K562 (cell line): ENCODE measurements around the gene PTGES3L. TPM values are rescaled to one million over a fixed set of nuclear protein-coding genes. Genes with fewer than 3 reads are reported as not detected.

Source experiments
- ARNT ChIP-seq, 2 experiments: fragments of 450-650 bp; IDR thresholded peaks; 2 replicates each; pipeline ENCODE4 v1.6.1; 2016; ENCODE audit warnings: mild to moderate bottlenecking in 1 of 2
- CTCF ChIP-seq, 3 experiments: IDR thresholded peaks in 2 of 3; conservative IDR thresholded peaks in 1 of 3; 2 replicates each; pipeline ENCODE4 v1.5.1; 2011 to 2012; ENCODE audit warnings: low read length in 3 of 3, mild to moderate bottlenecking in 3 of 3, control low read depth in 2 of 3, improper control_type of control experiment in 1 of 3, inconsistent platforms in 1 of 3, low read depth in 1 of 3, mixed read lengths in 1 of 3, moderate library complexity in 1 of 3; ENCODE audit not compliant: insufficient read depth in 2 of 3
- ESRRA ChIP-seq: fragments of 450-650 bp; IDR thresholded peaks from 2 replicates; pipeline ENCODE4 v1.6.1; 2014; ENCODE audit warnings: low read depth, mild to moderate bottlenecking, moderate library complexity, borderline replicate concordance
- HNRNPL ChIP-seq: fragments of 200-400 bp; formaldehyde crosslinking; IDR thresholded peaks from 2 replicates; pipeline ENCODE4 v1.6.1; 2017; ENCODE audit warnings: low read depth, mild to moderate bottlenecking, low read length
- KHSRP ChIP-seq: fragments of 450-650 bp; IDR thresholded peaks from 2 replicates; pipeline ENCODE4 v1.6.1; 2017
- NONO ChIP-seq, 2 experiments: fragments of 200-400 bp in 1 of 2; fragments of 450-650 bp in 1 of 2; formaldehyde crosslinking in 1 of 2; IDR thresholded peaks; 2 replicates each; pipeline ENCODE4 v1.6.1; 2017; ENCODE audit warnings: low read depth in 2 of 2, mild to moderate bottlenecking in 2 of 2, moderate library complexity in 2 of 2, low read length in 1 of 2
- POLR2A ChIP-seq: fragments of 450-650 bp; conservative IDR thresholded peaks from 2 replicates; pipeline ENCODE4 v1.6.1; 2016
- POLR2AphosphoS2 ChIP-seq: IDR thresholded peaks from 2 replicates; pipeline ENCODE4 v1.6.1; 2012; ENCODE audit warnings: low read length, improper control_type of control experiment
- RBM25 ChIP-seq: fragments of 200-400 bp; formaldehyde crosslinking; IDR thresholded peaks from 2 replicates; pipeline ENCODE4 v1.6.1; 2018; ENCODE audit warnings: low read length, low read depth, moderate library complexity; ENCODE audit not compliant: severe bottlenecking
- RCOR1 ChIP-seq, 2 experiments: IDR thresholded peaks; 2 replicates each; pipeline ENCODE4 v1.6.1; 2012; ENCODE audit warnings: low read depth in 2 of 2, low read length in 2 of 2, borderline replicate concordance in 1 of 2, improper control_type of control experiment in 1 of 2
- SMAD2 ChIP-seq: fragments of 150-350 bp; IDR thresholded peaks from 2 replicates; pipeline ENCODE4 v1.6.1; 2014; ENCODE audit warnings: low read depth, mild to moderate bottlenecking, low read length
- STAG1 ChIP-seq: sonication (generic); formaldehyde crosslinking; IDR thresholded peaks from 2 replicates; pipeline ENCODE4 v1.5.0; 2020; ENCODE audit warnings: missing genetic modification reagents, borderline replicate concordance
- TRIM25 ChIP-seq: fragments of 450-650 bp; IDR thresholded peaks from 2 replicates; pipeline ENCODE4 v1.7.0; 2016; ENCODE audit warnings: borderline replicate concordance
- XRCC4 ChIP-seq: IDR thresholded peaks from one replicate; pipeline ENCODE4 v1.6.1; 2011; ENCODE audit not compliant: insufficient read depth, insufficient read length; ENCODE audit errors: extremely low read depth
- ZNF445 ChIP-seq: fragments of 250-450 bp; sonication (Bioruptor Pico); IDR thresholded peaks from 2 replicates; pipeline ENCODE4 v1.4.0; 2020; ENCODE audit warnings: low read depth, mild to moderate bottlenecking, moderate library complexity
- ZNF639 ChIP-seq, 2 experiments: fragments of 200-800 bp in 1 of 2; sonication (Bioruptor generic) in 1 of 2; sonication (generic) in 1 of 2; formaldehyde crosslinking in 1 of 2; IDR thresholded peaks in 1 of 2; conservative IDR thresholded peaks in 1 of 2; 2 replicates each; pipeline versions ENCODE4 v1.5.0 to v1.6.1; 2016 to 2020; ENCODE audit warnings: missing compliant biosample characterization in 1 of 2, missing genetic modification characterization in 1 of 2, missing genetic modification reagents in 1 of 2
- polyA plus RNA-seq, 8 experiments: library from polyadenylated mRNA; depleted of rRNA in 4 of 8; stranded (reverse) in 5 of 8; unstranded in 3 of 8; fragments of >200 nt; fragmentation: Nextera tagmentation in 2 of 8; fragmentation: Illumina TruSeq in 1 of 8; extraction: Ambion mirVana in 2 of 8; extraction: Trizol in 1 of 8; gene quantifications; 2 replicates each; pipeline versions ENCODE4 v1.2.1 to v1.2.3, GENCODE V29; 2011 to 2014; ENCODE audit warnings: inconsistent platforms in 1 of 8, missing spikeins in 1 of 8
- total RNA-seq, 7 experiments: library from RNA; depleted of rRNA in 6 of 7; stranded (reverse); fragments of >200 nt in 6 of 7; fragmentation: Illumina TruSeq in 2 of 7; extraction: Trizol in 2 of 7; gene quantifications; 2 replicates each; pipeline versions ENCODE4 v1.2.1 to v1.2.3, GENCODE V29; 2011 to 2021; ENCODE audit warnings: low replicate concordance in 1 of 7
- TF ChIP-seq, protein P1 (sequence below): fragments of 450-650 bp; conservative IDR thresholded peaks from 2 replicates; pipeline ENCODE4 v1.6.1; 2016; ENCODE audit warnings: missing genetic modification characterization, low read depth, mild to moderate bottlenecking, control low read depth, missing compliant biosample characterization
- TF ChIP-seq, protein P2 (sequence below): fragments of 450-650 bp; formaldehyde crosslinking; IDR thresholded peaks from 2 replicates; pipeline ENCODE4 v1.4.0; 2022; ENCODE audit warnings: missing genetic modification characterization

PTGES3L gene
- total and polyA plus RNA-seq, 9 of the 15 experiments (the other 6 are each of a cell fraction or from before 2014, with no cell fraction given): 6.0 to 16.0 (median 9.6) TPM

GRCh38 chr17:42937712-42938596 lies 41.9 kb downstream of the PTGES3L start (continued):
- no peak for TF ChIP-seq TRIM25
- no peak for TF ChIP-seq SMAD2
- no peak for TF ChIP-seq ZNF639 (CRISPR knock-in tag; conservative IDR thresholded peaks at IDR 0.05 in 1 of 2, IDR thresholded peaks at IDR 0.05 in 1 of 2)
- TF ChIP-seq POLR2AphosphoS2: no peak
- peak; percentile 60; the same call in 1 of the 2 replicates for TF ChIP-seq STAG1 (CRISPR knock-in tag)
- TF ChIP-seq RBM25: no peak
- TF ChIP-seq, protein P1, sequence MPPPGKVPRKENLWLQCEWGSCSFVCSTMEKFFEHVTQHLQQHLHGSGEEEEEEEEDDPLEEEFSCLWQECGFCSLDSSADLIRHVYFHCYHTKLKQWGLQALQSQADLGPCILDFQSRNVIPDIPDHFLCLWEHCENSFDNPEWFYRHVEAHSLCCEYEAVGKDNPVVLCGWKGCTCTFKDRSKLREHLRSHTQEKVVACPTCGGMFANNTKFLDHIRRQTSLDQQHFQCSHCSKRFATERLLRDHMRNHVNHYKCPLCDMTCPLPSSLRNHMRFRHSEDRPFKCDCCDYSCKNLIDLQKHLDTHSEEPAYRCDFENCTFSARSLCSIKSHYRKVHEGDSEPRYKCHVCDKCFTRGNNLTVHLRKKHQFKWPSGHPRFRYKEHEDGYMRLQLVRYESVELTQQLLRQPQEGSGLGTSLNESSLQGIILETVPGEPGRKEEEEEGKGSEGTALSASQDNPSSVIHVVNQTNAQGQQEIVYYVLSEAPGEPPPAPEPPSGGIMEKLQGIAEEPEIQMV (tag): no peak
- TF ChIP-seq CTCF (IDR thresholded peaks at IDR 0.05 in 2 of 3, conservative IDR thresholded peaks at IDR 0.05 in 1 of 3; ENCODE audit: insufficient read depth in 2 of 3, low read depth in 1 of 3, low read length in 3 of 3): peak; percentile 79 to 91 (median 84)
- no peak for TF ChIP-seq NONO (IDR thresholded peaks at IDR 0.05; ENCODE audit: low read depth in 2 of 2, low read length in 1 of 2)
- TF ChIP-seq XRCC4: no peak
- TF ChIP-seq ZNF445: no peak
- no peak for TF ChIP-seq ARNT (IDR thresholded peaks at IDR 0.05)
- TF ChIP-seq RCOR1 (IDR thresholded peaks at IDR 0.05; ENCODE audit: borderline replicate concordance in 1 of 2, low read depth in 2 of 2, low read length in 2 of 2): peak in 1 of 2 experiments; percentile 49; a peak in 1 of 4 replicates
- no peak for TF ChIP-seq HNRNPL
- no peak for TF ChIP-seq ESRRA
- TF ChIP-seq, protein P2, sequence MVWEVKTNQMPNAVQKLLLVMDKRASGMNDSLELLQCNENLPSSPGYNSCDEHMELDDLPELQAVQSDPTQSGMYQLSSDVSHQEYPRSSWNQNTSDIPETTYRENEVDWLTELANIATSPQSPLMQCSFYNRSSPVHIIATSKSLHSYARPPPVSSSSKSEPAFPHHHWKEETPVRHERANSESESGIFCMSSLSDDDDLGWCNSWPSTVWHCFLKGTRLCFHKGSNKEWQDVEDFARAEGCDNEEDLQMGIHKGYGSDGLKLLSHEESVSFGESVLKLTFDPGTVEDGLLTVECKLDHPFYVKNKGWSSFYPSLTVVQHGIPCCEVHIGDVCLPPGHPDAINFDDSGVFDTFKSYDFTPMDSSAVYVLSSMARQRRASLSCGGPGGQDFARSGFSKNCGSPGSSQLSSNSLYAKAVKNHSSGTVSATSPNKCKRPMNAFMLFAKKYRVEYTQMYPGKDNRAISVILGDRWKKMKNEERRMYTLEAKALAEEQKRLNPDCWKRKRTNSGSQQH (CRISPR knock-in tag): no peak
- TF ChIP-seq KHSRP: no peak
- TF ChIP-seq POLR2A: no peak
